Lower leg skin (tissue), 4 donors: ENCODE results near the gene GOLIM4. TPM values are rescaled to one million over a fixed set of nuclear protein-coding genes. Genes with fewer than 3 reads are reported as not detected.

Source experiments
- DNase-seq, 2 donors: peaks; one replicate each; pipeline ENCODE4 v3.0.0-alpha.2; 2019; ENCODE audit warnings: low spot score in 2 of 2
- H3K4me3 ChIP-seq: fragments of 200-600 bp; sonication (generic); 2 replicates; pipeline ENCODE4 v1.5.1; 2017; ENCODE audit warnings: mild to moderate bottlenecking, low read depth; ENCODE audit not compliant: poor library complexity, severe bottlenecking
- POLR2A ChIP-seq, 2 donors: fragments of 450-650 bp; IDR thresholded peaks; one replicate each; pipeline ENCODE4 v1.6.1; 2016 to 2017; ENCODE audit warnings: antibody characterized with exemption in 2 of 2, mild to moderate bottlenecking in 1 of 2, moderate library complexity in 1 of 2
- WGBS, 2 donors: methylation state at CpG; one replicate each; pipeline ENCODE4 v1.1.5; 2018; 5-methylcytosine and 5-hydroxymethylcytosine counted together
- intact Hi-C: fragments of 100-400 bp; cut with DNase I; formaldehyde crosslinking; loops from one replicate; pipeline ENCODE4 v1.15.0; 2023; ENCODE audit warnings: low total_unique reads
- total RNA-seq, 4 donors: library from RNA; depleted of rRNA; stranded (reverse); fragments of >200 nt; gene quantifications; one replicate each; pipeline ENCODE4 v1.1.0, GENCODE V29; 2016
- TF ChIP-seq, protein P1 (sequence below), 3 donors: fragments of 450-650 bp; IDR thresholded peaks; one replicate each; pipeline ENCODE4 v1.5.1; 2016; ENCODE audit warnings: antibody characterized with exemption in 3 of 3, mild to moderate bottlenecking in 3 of 3, moderate library complexity in 2 of 3

Gene GOLIM4
- total RNA-seq, 4 donors from 2014 or later, result 7.6 to 25.5 (median 14.5) TPM

DNA sequence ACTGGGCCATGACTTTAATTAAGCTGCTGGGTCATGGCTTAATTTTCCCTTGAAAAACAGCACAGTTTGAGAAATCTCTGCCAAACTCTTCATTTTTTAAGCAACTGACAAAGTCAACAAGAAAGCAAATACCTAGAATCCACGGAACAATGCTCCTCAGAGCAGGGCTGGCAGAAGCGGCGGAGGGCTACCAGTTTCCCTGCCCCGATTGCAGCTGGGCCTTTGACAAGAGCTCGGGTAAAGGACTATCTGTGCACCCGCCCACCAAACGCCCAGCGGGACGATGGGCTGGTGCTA is 1.2 kb downstream of the GOLIM4 start:
- intact Hi-C loops, result no loop called here
- no peak for TF ChIP-seq POLR2A (IDR thresholded peaks at IDR 0.05)
- TF ChIP-seq, protein P1, sequence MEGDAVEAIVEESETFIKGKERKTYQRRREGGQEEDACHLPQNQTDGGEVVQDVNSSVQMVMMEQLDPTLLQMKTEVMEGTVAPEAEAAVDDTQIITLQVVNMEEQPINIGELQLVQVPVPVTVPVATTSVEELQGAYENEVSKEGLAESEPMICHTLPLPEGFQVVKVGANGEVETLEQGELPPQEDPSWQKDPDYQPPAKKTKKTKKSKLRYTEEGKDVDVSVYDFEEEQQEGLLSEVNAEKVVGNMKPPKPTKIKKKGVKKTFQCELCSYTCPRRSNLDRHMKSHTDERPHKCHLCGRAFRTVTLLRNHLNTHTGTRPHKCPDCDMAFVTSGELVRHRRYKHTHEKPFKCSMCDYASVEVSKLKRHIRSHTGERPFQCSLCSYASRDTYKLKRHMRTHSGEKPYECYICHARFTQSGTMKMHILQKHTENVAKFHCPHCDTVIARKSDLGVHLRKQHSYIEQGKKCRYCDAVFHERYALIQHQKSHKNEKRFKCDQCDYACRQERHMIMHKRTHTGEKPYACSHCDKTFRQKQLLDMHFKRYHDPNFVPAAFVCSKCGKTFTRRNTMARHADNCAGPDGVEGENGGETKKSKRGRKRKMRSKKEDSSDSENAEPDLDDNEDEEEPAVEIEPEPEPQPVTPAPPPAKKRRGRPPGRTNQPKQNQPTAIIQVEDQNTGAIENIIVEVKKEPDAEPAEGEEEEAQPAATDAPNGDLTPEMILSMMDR (IDR thresholded peaks at IDR 0.05), result no peak
- WGBS, 2 donors, result 14 to 15% methylated on average over 9 of the region's 9 CpGs
- DNase-seq, result no peak
- peak overlapping the region; percentile 73 for H3K4me3 ChIP-seq

DNA sequence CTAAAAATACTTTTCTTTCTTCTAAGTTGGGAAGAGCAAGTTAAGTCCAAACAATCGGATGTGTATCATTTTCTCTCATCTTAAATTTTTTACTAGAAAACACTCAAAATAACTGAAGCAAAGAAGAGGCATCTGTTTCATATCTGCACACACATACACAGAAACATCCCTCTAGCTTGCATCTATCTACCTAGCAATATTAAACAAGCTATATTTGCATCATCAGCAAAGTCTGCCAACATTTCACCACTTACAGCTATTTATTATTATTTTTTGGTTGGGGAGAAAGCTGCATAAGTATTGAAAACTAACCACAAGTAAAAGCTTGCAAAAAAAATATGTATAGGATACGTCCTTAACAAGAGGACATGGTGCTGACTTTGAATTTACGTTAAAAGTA is 1.9 kb downstream of the GOLIM4 start:
- no peak for DNase-seq
- no peak overlapping the region for H3K4me3 ChIP-seq
- WGBS, 2 donors, result 50 to 59% methylated on average over 3 of the region's 3 CpGs
- TF ChIP-seq POLR2A (IDR thresholded peaks at IDR 0.05), result no peak
- TF ChIP-seq, protein P1 (IDR thresholded peaks at IDR 0.05), result no peak
- intact Hi-C loops, result no loop called here

DNA sequence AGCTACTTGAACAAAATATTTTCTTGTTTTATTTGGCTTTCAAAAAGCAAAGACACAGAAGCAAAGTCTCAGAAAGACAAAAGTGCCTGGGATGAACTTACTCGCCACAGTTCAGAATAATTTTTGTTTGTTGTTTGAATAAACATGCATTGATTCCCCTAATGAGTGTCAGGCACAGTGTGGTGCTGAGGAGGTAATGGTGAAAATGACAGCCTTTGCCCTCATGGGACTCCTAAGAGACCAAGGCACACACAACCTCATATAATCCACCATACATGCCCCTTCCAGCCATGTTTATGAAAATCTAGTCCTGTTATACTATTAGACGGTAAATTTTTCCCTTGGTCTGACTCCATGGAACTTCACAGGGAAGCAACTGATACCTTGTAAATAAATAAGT is 2.5 kb downstream of the GOLIM4 start:
- H3K4me3 ChIP-seq, result no peak overlapping the region
- WGBS, 2 donors, result 70% methylated on average over 2 of the region's 2 CpGs
- no peak for DNase-seq
- intact Hi-C loops, result no loop called here
- TF ChIP-seq POLR2A (IDR thresholded peaks at IDR 0.05), result no peak
- TF ChIP-seq, protein P1 (IDR thresholded peaks at IDR 0.05), result no peak

DNA sequence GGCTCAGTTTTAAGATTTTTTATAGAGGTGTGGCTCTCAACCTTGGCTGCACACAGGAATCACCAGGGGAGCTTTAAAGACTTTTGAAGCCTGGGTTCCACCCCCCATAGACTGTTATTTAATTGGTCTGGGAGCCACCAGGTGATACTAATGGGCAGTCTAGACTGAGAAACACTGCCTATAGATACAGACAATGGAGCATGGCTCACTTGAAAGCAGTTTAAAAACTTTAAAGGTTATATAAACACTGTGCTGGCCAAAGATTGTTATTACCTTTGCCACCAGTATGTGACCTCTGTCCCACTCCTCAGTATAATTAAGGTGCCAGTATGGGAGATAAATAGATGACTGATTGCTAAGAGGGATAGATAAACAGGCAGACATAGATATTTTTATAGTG is 3.8 kb downstream of the GOLIM4 start:
- no peak overlapping the region for H3K4me3 ChIP-seq
- DNase-seq, result no peak
- intact Hi-C loops, result no loop called here
- TF ChIP-seq, protein P1 (IDR thresholded peaks at IDR 0.05), result no peak
- TF ChIP-seq POLR2A (IDR thresholded peaks at IDR 0.05), result no peak

DNA sequence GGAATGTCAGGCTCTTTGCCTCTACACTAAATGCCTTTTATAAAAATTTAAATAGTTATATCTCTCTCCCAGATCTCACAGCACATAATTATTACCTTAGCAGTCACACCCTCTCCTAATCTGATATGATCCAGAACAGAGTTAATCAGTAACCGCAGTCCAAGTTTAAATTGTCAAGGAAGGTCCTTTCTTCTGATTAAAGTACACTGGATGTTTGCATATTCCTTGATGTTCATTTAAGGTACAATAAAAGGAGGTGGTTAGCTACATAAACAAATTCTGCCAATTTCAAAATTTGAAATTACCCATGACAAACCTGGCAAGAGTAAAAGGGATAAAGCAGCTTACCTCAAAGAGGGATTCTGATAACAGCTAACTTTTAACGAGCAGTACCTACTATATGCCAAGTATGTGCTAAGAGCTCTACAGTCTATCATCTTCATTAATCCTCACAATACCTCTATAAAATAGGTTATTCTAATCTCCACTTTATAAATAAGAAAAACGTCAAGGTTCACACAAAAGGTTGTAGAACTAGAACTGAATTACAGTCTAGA is 4.3 kb downstream of the GOLIM4 start:
- intact Hi-C loops, result no loop called here
- no peak for DNase-seq
- WGBS, 2 donors, result 48 to 52% methylated on average over 3 of the region's 3 CpGs
- no peak overlapping the region for H3K4me3 ChIP-seq
- TF ChIP-seq, protein P1 (IDR thresholded peaks at IDR 0.05), result no peak
- TF ChIP-seq POLR2A (IDR thresholded peaks at IDR 0.05), result no peak

DNA sequence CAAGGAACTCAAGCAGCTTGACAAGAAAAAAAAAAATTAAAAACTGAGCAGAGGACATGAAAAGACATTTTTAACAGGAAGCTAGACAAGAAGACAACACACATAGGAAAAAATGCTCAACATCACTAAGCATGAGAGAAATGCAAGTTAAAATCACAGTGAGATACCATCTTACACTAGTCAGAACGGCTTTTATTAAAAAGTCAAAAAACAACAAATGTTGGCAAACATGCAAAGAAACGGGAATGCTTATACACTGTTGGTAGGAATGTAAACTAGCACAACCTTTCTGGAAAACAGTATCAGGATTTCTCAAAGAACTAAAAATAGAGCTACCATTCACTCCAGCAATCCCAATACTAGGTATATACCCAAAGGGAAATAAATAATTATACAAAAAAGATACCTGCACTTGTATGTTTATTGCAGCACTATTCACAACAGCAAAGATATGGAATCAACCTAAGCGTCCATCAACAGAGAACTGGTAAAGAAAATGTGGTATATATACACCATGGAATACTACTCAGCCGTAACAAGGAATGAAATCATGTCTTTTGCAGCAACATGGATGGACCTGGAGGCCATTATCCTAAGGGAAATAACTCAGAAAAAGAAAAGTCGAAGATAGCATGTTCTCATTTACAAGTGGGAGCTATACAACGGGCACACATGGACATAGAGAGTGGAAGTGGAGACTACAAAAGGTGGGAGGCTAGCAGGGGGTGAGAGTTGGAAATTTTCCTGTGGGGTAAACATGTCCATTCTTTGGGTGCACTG is 5.2 kb downstream of the GOLIM4 start:
- intact Hi-C loops, result no loop called here

More for the DNA sequence above, 5.2 kb downstream of the GOLIM4 start:
- H3K4me3 ChIP-seq, result no peak overlapping the region
- 73 to 79% methylated on average over 6 of the region's 6 CpGs for WGBS, 2 donors
- no peak for DNase-seq
- TF ChIP-seq POLR2A (IDR thresholded peaks at IDR 0.05), result no peak
- TF ChIP-seq, protein P1 (IDR thresholded peaks at IDR 0.05), result no peak
